Neural progenitor cell (in vitro differentiated cells): ENCODE results near the gene ZRSR2. TPM values are rescaled to one million over a fixed set of nuclear protein-coding genes. Genes with fewer than 3 reads are reported as not detected.

Experiments used
- DNase-seq: peaks from one replicate; pipeline ENCODE4 v3.0.0-alpha.2; 2016; ENCODE audit warnings: low spot score
- H2AFZ ChIP-seq: fragments of 200-600 bp; sonication (generic); replicated peaks from 2 replicates; pipeline ENCODE4 v1.6.1; 2016; ENCODE audit warnings: antibody characterized with exemption
- H3F3A ChIP-seq: fragments of 200-600 bp; sonication (generic); 2 replicates; pipeline ENCODE4 v1.6.1; 2016; ENCODE audit warnings: antibody characterized with exemption, low read depth
- H3K27ac ChIP-seq: fragments of 200-600 bp; sonication (generic); 2 replicates; pipeline ENCODE4 v1.5.1; 2016; ENCODE audit warnings: mild to moderate bottlenecking
- H3K27me3 ChIP-seq: fragments of 200-600 bp; sonication (generic); 2 replicates; pipeline ENCODE4 v1.6.1; 2016; ENCODE audit warnings: mild to moderate bottlenecking, moderate library complexity
- H3K36me3 ChIP-seq: fragments of 200-600 bp; sonication (generic); 2 replicates; pipeline ENCODE4 v1.5.1; 2016
- H3K4me1 ChIP-seq: fragments of 200-600 bp; sonication (generic); 2 replicates; pipeline ENCODE4 v1.6.1; 2016; ENCODE audit warnings: mixed run types
- H3K4me2 ChIP-seq: fragments of 200-600 bp; sonication (generic); 2 replicates; pipeline ENCODE4 v1.6.1; 2016
- H3K4me3 ChIP-seq: fragments of 200-600 bp; sonication (generic); 2 replicates; pipeline ENCODE4 v1.5.1; 2016
- H3K79me2 ChIP-seq: fragments of 200-600 bp; sonication (generic); 2 replicates; pipeline ENCODE4 v1.6.1; 2016; ENCODE audit warnings: low read depth
- H3K9ac ChIP-seq: fragments of 200-600 bp; sonication (generic); 2 replicates; pipeline ENCODE4 v1.6.1; 2016
- H3K9me3 ChIP-seq: fragments of 200-600 bp; sonication (generic); 2 replicates; pipeline ENCODE4 v1.5.1; 2016; ENCODE audit warnings: low read depth
- H4K20me1 ChIP-seq: fragments of 200-600 bp; sonication (generic); 2 replicates; pipeline ENCODE4 v1.6.1; 2016; ENCODE audit warnings: low read depth
- H3K27ac Mint-ChIP-seq: 3 replicates; pipeline ENCODE4 v1.8.0; 2021; ENCODE audit warnings: mixed read lengths
- H3K27me3 Mint-ChIP-seq: 2 replicates; pipeline ENCODE4 v1.8.0; 2022; ENCODE audit warnings: low read depth, mild to moderate bottlenecking, inconsistent platforms, moderate library complexity, mixed read lengths; ENCODE audit not compliant: insufficient read depth
- H3K36me3 Mint-ChIP-seq: 3 replicates; pipeline ENCODE4 v1.8.0; 2021; ENCODE audit warnings: mixed read lengths
- H3K4me1 Mint-ChIP-seq: 3 replicates; pipeline ENCODE4 v1.8.0; 2021; ENCODE audit warnings: mixed read lengths
- H3K4me3 Mint-ChIP-seq: 3 replicates; pipeline ENCODE4 v1.8.0; 2021; ENCODE audit warnings: mild to moderate bottlenecking, moderate library complexity, mixed read lengths
- H3K9me3 Mint-ChIP-seq: 3 replicates; pipeline ENCODE4 v1.8.0; 2020; ENCODE audit warnings: mixed read lengths
- EZH2 ChIP-seq: fragments of 200-600 bp; sonication (generic); IDR thresholded peaks from 2 replicates; pipeline ENCODE4 v1.6.1; 2017; ENCODE audit warnings: antibody characterized with exemption, mild to moderate bottlenecking, moderate library complexity
- EZH2phosphoT487 ChIP-seq: fragments of 200-600 bp; sonication (generic); IDR thresholded peaks from 2 replicates; pipeline ENCODE4 v1.6.1; 2017; ENCODE audit warnings: antibody characterized with exemption
- total RNA-seq: library from RNA; depleted of rRNA; stranded (reverse); fragments of >200 nt; gene quantifications from 2 replicates; pipeline ENCODE4 v1.2.3, GENCODE V29; 2015; ENCODE audit warnings: low replicate concordance
- TF ChIP-seq, protein P1 (sequence below): fragments of 200-600 bp; sonication (generic); IDR thresholded peaks from 2 replicates; pipeline ENCODE4 v1.5.1; 2017; ENCODE audit warnings: antibody characterized with exemption, mild to moderate bottlenecking

Gene ZRSR2
- total RNA-seq, 1 donor from 2014 or later = 15.2 TPM

DNA sequence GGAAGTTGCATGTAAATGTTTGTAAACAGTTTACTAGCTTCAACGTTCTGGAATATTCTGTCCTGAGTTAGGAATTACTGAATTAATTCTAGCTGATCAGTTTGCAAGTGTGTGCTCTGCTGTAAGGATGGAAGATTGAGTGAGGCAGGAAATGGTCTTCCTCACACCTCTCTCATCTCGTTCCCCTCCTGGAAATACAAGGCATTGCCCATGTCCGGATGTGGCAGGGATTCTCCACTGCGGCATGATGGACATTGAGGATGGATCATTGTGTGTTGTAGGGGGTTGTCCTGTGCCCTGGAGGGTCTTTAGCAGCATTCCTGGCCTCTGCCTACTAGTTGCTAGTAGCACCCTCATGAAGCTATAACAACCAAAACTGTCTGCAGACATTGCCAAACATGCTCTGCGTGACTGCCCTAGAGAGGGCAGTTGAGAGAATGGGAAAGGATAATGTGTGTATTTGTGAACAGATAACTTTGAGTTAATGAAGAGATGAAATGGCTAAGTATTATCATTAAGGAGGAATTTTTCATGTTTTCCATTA, 39.6 kb upstream of the ZRSR2 start:
- H3K79me2 ChIP-seq = no peaks in the 10 kb centered on the region
- H3K27me3 ChIP-seq = no peaks in the 10 kb centered on the region
- Mint-ChIP-seq H3K27ac (no peak overlapping the region), H3K27me3 (peaks cover 7% of the 10 kb centered on the region), H3K4me3 (no peak overlapping the region), H3K36me3 (peaks cover 12% of the 10 kb centered on the region), H3K9me3 (peaks cover 6% of the 10 kb centered on the region), H3K4me1 (peaks cover 30% of the 10 kb centered on the region)
- no peak overlapping the region for H3K4me2 ChIP-seq
- peaks cover 25% of the 10 kb centered on the region for H3F3A ChIP-seq
- no peak overlapping the region for H3K27ac ChIP-seq
- no peaks in the 10 kb centered on the region for H3K9me3 ChIP-seq
- H2AFZ ChIP-seq = no peak overlapping the region
- no peak for TF ChIP-seq EZH2
- TF ChIP-seq, protein P1, sequence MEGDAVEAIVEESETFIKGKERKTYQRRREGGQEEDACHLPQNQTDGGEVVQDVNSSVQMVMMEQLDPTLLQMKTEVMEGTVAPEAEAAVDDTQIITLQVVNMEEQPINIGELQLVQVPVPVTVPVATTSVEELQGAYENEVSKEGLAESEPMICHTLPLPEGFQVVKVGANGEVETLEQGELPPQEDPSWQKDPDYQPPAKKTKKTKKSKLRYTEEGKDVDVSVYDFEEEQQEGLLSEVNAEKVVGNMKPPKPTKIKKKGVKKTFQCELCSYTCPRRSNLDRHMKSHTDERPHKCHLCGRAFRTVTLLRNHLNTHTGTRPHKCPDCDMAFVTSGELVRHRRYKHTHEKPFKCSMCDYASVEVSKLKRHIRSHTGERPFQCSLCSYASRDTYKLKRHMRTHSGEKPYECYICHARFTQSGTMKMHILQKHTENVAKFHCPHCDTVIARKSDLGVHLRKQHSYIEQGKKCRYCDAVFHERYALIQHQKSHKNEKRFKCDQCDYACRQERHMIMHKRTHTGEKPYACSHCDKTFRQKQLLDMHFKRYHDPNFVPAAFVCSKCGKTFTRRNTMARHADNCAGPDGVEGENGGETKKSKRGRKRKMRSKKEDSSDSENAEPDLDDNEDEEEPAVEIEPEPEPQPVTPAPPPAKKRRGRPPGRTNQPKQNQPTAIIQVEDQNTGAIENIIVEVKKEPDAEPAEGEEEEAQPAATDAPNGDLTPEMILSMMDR = no peak
- TF ChIP-seq EZH2phosphoT487 = no peak
- H3K9ac ChIP-seq = no peak overlapping the region
- DNase-seq = no peak
- H4K20me1 ChIP-seq = no peaks in the 10 kb centered on the region
- no peak overlapping the region for H3K4me3 ChIP-seq
- peaks cover 23% of the 10 kb centered on the region for H3K4me1 ChIP-seq
- no peaks in the 10 kb centered on the region for H3K36me3 ChIP-seq

DNA sequence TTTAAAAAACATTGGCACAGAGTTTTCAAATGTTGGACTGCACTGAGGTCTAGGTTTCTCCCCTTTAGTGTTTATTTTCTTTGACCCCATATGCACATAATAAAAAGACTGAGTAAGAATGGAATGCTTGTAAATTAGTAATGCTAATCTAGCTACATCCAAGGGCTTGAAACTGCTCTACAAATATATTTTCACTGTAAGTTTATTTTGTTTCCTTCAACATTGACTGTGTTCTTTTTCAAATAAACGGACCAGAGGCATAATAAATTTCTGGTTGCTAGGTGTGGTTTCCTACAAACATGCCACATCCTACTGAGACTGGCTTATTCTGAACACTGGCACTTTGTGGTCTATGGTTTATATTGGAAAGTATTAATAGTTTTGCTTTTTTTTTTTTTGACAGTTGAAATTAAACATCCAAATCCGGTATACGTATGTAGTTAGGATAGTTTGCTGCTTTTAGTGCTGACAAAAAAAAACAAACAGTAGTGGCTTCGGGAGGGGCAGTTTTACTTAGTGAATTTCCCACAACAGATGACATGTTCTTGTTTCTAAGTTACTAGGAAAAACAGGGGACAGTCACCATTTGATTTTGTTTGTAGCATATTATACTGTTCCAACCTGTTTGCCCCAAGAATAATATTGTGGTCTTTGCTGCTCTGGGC, 39.0 kb upstream of the ZRSR2 start:
- peaks cover 5% of the 10 kb centered on the region for H3K9me3 Mint-ChIP-seq
- Histone ChIP-seq H3K36me3 (no peaks in the 10 kb centered on the region), H3K4me1 (peaks cover 22% of the 10 kb centered on the region), H3K4me3 (no peak overlapping the region), H3K79me2 (no peaks in the 10 kb centered on the region), H3F3A (peaks cover 25% of the 10 kb centered on the region), H4K20me1 (no peaks in the 10 kb centered on the region), H3K9me3 (no peaks in the 10 kb centered on the region), H3K27me3 (no peaks in the 10 kb centered on the region), H3K4me2 (no peak overlapping the region), H2AFZ (no peak overlapping the region), H3K27ac (no peak overlapping the region), H3K9ac (no peak overlapping the region)
- H3K4me3 Mint-ChIP-seq = no peak overlapping the region
- peaks cover 12% of the 10 kb centered on the region for H3K36me3 Mint-ChIP-seq
- H3K27me3 Mint-ChIP-seq = peaks cover 4% of the 10 kb centered on the region
- TF ChIP-seq EZH2 (no peak), EZH2phosphoT487 (no peak)
- TF ChIP-seq, protein P1 = no peak
- H3K27ac Mint-ChIP-seq = no peak overlapping the region
- H3K4me1 Mint-ChIP-seq = peaks cover 29% of the 10 kb centered on the region
- no peak for DNase-seq

DNA sequence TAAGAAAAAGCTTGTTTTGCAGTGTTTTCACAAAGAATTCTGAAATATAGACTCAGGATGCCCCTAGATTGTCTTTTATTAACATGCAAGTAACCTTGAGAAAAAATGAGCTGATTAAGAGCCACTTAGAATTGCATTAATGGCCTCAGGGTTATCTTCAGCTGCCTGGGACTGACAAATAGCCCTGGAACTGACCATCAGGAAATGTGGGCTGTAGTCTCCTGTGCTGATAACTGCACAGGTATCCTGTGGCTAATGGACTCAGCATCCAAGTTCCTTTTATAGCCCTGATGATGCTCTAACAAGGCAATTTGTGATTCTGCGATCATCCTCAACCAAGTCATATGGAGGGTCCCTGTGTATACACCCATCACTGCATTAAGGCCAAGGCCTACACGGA, 35.2 kb upstream of the ZRSR2 start:
- no peaks in the 10 kb centered on the region for H3K27me3 ChIP-seq
- H3K27me3 Mint-ChIP-seq = no peaks in the 10 kb centered on the region
- H3K4me3 Mint-ChIP-seq = no peak overlapping the region
- no peak overlapping the region for H2AFZ ChIP-seq
- H3K27ac ChIP-seq = no peak overlapping the region
- H3K36me3 ChIP-seq = no peaks in the 10 kb centered on the region
- H4K20me1 ChIP-seq = no peaks in the 10 kb centered on the region
- H3K4me3 ChIP-seq = no peak overlapping the region
- peaks cover 6% of the 10 kb centered on the region for H3K4me1 Mint-ChIP-seq
- H3K9me3 Mint-ChIP-seq = peaks cover 4% of the 10 kb centered on the region
- no peak for DNase-seq
- no peaks in the 10 kb centered on the region for H3K79me2 ChIP-seq
- H3K4me2 ChIP-seq = no peak overlapping the region
- no peak for TF ChIP-seq EZH2
- TF ChIP-seq, protein P1 = no peak
- TF ChIP-seq EZH2phosphoT487 = no peak
- H3K4me1 ChIP-seq = peaks cover 8% of the 10 kb centered on the region
- H3K9me3 ChIP-seq = no peaks in the 10 kb centered on the region
- H3K9ac ChIP-seq = no peak overlapping the region
- no peak overlapping the region for H3K27ac Mint-ChIP-seq
- H3K36me3 Mint-ChIP-seq = peaks cover 8% of the 10 kb centered on the region
- peaks cover 5% of the 10 kb centered on the region for H3F3A ChIP-seq
